Dedifferentiated amniotic fluid mesenchymal stem cell (primary cell): ENCODE measurements around the gene INTS6.
A peak's percentile ranks its signal among the peaks of the same experiment; 100 is the strongest.

ENCODE experiments used
- DNase-seq: peaks from one replicate; pipeline ENCODE4 v3.0.0-alpha.2; 2016; ENCODE audit errors: extremely low spot score

Gene INTS6

GRCh38 chr13:51342706-51343105, 110.1 kb downstream of the INTS6 start:
- peak; percentile 59 for DNase-seq

- no peak for DNase-seq
Observed at GRCh38 chr13:51341791-51342190, 111.0 kb downstream of the INTS6 start.

- DNase-seq, result no peak
Observed at GRCh38 chr13:51341232-51341631, 111.6 kb downstream of the INTS6 start.

GRCh38 chr13:51339952-51340732, 112.7 kb downstream of the INTS6 start:
- DNase-seq, result no peak

- no peak for DNase-seq
Observed at GRCh38 chr13:51339354-51339753, 113.5 kb downstream of the INTS6 start, which contains the start of gene SERPINE3. Gene SERPINE3 (plus strand): TSS chr13:51339691. CDS start chr13:51341092, 1,401 bp downstream.

GRCh38 chr13:51336746-51337145, 116.1 kb downstream of the INTS6 start:
- DNase-seq, result no peak

- no peak for DNase-seq
Observed at GRCh38 chr13:51333826-51334225, 119.0 kb downstream of the INTS6 start.

GRCh38 chr13:51333421-51333820, 119.4 kb downstream of the INTS6 start:
- DNase-seq, result no peak

GRCh38 chr13:51332566-51333361, 120.1 kb downstream of the INTS6 start:
- DNase-seq, result no peak

GRCh38 chr13:51331354-51331861, 121.4 kb downstream of the INTS6 start:
- no peak for DNase-seq

- DNase-seq, result no peak
Observed at GRCh38 chr13:51330791-51331190, 122.0 kb downstream of the INTS6 start.

- DNase-seq, result no peak
Observed at GRCh38 chr13:51329606-51330005, 123.2 kb downstream of the INTS6 start.

- DNase-seq, result no peak
Observed at GRCh38 chr13:51328488-51328887, 124.3 kb downstream of the INTS6 start.

- no peak for DNase-seq
Observed at GRCh38 chr13:51327961-51328360, 124.9 kb downstream of the INTS6 start.

- no peak for DNase-seq
Observed at GRCh38 chr13:51326777-51327176, 126.1 kb downstream of the INTS6 start.

GRCh38 chr13:51325837-51326236, 127.0 kb downstream of the INTS6 start:
- no peak for DNase-seq

- no peak for DNase-seq
Observed at GRCh38 chr13:51324714-51325420, 128.0 kb downstream of the INTS6 start.

GRCh38 chr13:51323824-51324511, 128.9 kb downstream of the INTS6 start:
- DNase-seq, result no peak

GRCh38 chr13:51322826-51323225, 130.0 kb downstream of the INTS6 start:
- DNase-seq, result no peak

GRCh38 chr13:51321836-51322235, 131.0 kb downstream of the INTS6 start:
- DNase-seq, result no peak

- no peak for DNase-seq
Observed at GRCh38 chr13:51318876-51319275, 134.0 kb downstream of the INTS6 start.

GRCh38 chr13:51318015-51318414, 134.8 kb downstream of the INTS6 start:
- no peak for DNase-seq
